Epithelial cell of prostate (primary cell): ENCODE data around the gene SEMA4D.

Experiments used
- DNase-seq: peaks from one replicate; pipeline ENCODE4 v3.0.0-alpha.2; 2011; ENCODE audit warnings: low read depth, low spot score
- H3K27ac ChIP-seq: fragments of 450-650 bp; 2 replicates; pipeline ENCODE4 v1.5.1; 2017; ENCODE audit warnings: mild to moderate bottlenecking

Gene SEMA4D

GRCh38 chr9:89400403-89401116, 97.4 kb downstream of the SEMA4D start:
- DNase-seq: no peak
- H3K27ac ChIP-seq: no peak overlapping the region

- DNase-seq: no peak
- no peak overlapping the region for H3K27ac ChIP-seq
These were observed 99.3 kb downstream of the SEMA4D start for GRCh38 chr9:89398621-89399020.

- H3K27ac ChIP-seq: no peak overlapping the region
- no peak for DNase-seq
These were observed 100.4 kb downstream of the SEMA4D start for GRCh38 chr9:89397471-89397870.

- H3K27ac ChIP-seq: no peak overlapping the region
- DNase-seq: no peak
These were observed 101.8 kb downstream of the SEMA4D start for GRCh38 chr9:89395931-89396710.

GRCh38 chr9:89394412-89394811, 103.5 kb downstream of the SEMA4D start:
- DNase-seq: no peak
- H3K27ac ChIP-seq: no peak overlapping the region

- no peak overlapping the region for H3K27ac ChIP-seq
- DNase-seq: no peak
These were observed 106.3 kb downstream of the SEMA4D start for GRCh38 chr9:89391585-89391984.

GRCh38 chr9:89390578-89391116, 107.3 kb downstream of the SEMA4D start:
- no peak overlapping the region for H3K27ac ChIP-seq
- DNase-seq: no peak

- no peak for DNase-seq
- no peak overlapping the region for H3K27ac ChIP-seq
These were observed 107.8 kb downstream of the SEMA4D start for GRCh38 chr9:89390068-89390555.

GRCh38 chr9:89388868-89389177, 109.1 kb downstream of the SEMA4D start:
- no peak for DNase-seq
- H3K27ac ChIP-seq: no peak overlapping the region

- H3K27ac ChIP-seq: peak overlapping the region; percentile 46
- peak; percentile 65 for DNase-seq
These were observed 109.6 kb downstream of the SEMA4D start for GRCh38 chr9:89388084-89388867.

- no peak for DNase-seq
These were observed 110.6 kb downstream of the SEMA4D start for GRCh38 chr9:89387197-89387849.

GRCh38 chr9:89386797-89387196, 111.1 kb downstream of the SEMA4D start:
- H3K27ac ChIP-seq: no peak overlapping the region
- DNase-seq: no peak

More at GRCh38 chr9:89387197-89387849, 110.6 kb downstream of the SEMA4D start:
- H3K27ac ChIP-seq: no peak overlapping the region

- H3K27ac ChIP-seq: no peak overlapping the region
These were observed 111.7 kb downstream of the SEMA4D start for GRCh38 chr9:89386206-89386605.

GRCh38 chr9:89384783-89385182, 113.1 kb downstream of the SEMA4D start:
- no peak for DNase-seq
- H3K27ac ChIP-seq: no peak overlapping the region

More at GRCh38 chr9:89386206-89386605, 111.7 kb downstream of the SEMA4D start:
- no peak for DNase-seq

GRCh38 chr9:89383721-89384300, 114.1 kb downstream of the SEMA4D start:
- DNase-seq: no peak
- no peak overlapping the region for H3K27ac ChIP-seq

GRCh38 chr9:89383030-89383720, 114.7 kb downstream of the SEMA4D start:
- no peak for DNase-seq
- no peak overlapping the region for H3K27ac ChIP-seq

GRCh38 chr9:89382026-89382986, 115.6 kb downstream of the SEMA4D start:
- no peak for DNase-seq
- no peak overlapping the region for H3K27ac ChIP-seq

GRCh38 chr9:89381308-89381609, 116.7 kb downstream of the SEMA4D start:
- DNase-seq: no peak
- H3K27ac ChIP-seq: no peak overlapping the region
